GM10248 (cell line): ENCODE measurements around the gene MEIOB.
"Not testable (repeated sequence)": the region's sequence is repeated elsewhere in the genome, so short reads cannot be mapped to it uniquely, and the experiment has no call there.

Experiments used
- CTCF ChIA-PET: fragments of 300-600 bp; sonication (Branson Sonifier 250); formaldehyde crosslinking; extraction: SDS; loops from one replicate; lab custom pipeline; 2021; ENCODE audit warnings: antibody characterized with exemption; lab: Yijun Ruan, JAX
- POLR2A ChIA-PET: fragments of 350-650 bp; sonication (Branson Sonifier 250); formaldehyde crosslinking; extraction: SDS; loops from one replicate; lab custom pipeline; 2020; ENCODE audit warnings: antibody characterized with exemption; lab: Yijun Ruan, JAX
- DNase-seq: peaks from one replicate; pipeline ENCODE4 v3.0.0; 2012; ENCODE audit errors: extremely low spot score
- CTCF ChIP-seq: IDR thresholded peaks from 2 replicates; pipeline ENCODE4 v1.5.1; 2012; ENCODE audit warnings: mild to moderate bottlenecking, low read depth; ENCODE audit errors: extremely low read depth, missing control alignments, control extremely low read depth

Gene MEIOB

GRCh38 chr16:1878256-1878655, 6.3 kb upstream of the MEIOB start:
- no peak for TF ChIP-seq CTCF
- CTCF ChIA-PET, result interaction anchor here (1.1 kb wide), 1 partner anchor 15 kb away, joined by 5 read pairs; no protein-coding TSS in a partner anchor
- DNase-seq, result no peak
- POLR2A ChIA-PET, result interaction anchor here (0.6 kb wide), 1 partner anchor 267 kb away, joined by 4 read pairs; the partner anchor contains the start of gene IFT140

GRCh38 chr16:1877804-1878203, 5.8 kb upstream of the MEIOB start:
- CTCF ChIA-PET, result interaction anchor here (1.1 kb wide), 1 partner anchor 15 kb away, joined by 5 read pairs; no protein-coding TSS in a partner anchor
- no peak for TF ChIP-seq CTCF
- POLR2A ChIA-PET, result interaction anchor here (0.6 kb wide), 1 partner anchor 266 kb away, joined by 4 read pairs; the partner anchor contains the start of gene IFT140
- DNase-seq, result no peak

- ChIA-PET POLR2A (no interaction called here), CTCF (interaction anchor here (1.0 to 1.5 kb wide), 2 partner anchors 11 to 52 kb away, joined by 3 read pairs; no protein-coding TSS in a partner anchor)
- TF ChIP-seq CTCF, result no peak
- no peak for DNase-seq
Measured at GRCh38 chr16:1877089-1877488, 5.1 kb upstream of the MEIOB start.

GRCh38 chr16:1876468-1876867, 4.5 kb upstream of the MEIOB start:
- TF ChIP-seq CTCF, result no peak
- ChIA-PET POLR2A (no interaction called here), CTCF (interaction anchor here (1.0 to 1.5 kb wide), 2 partner anchors 11 to 53 kb away, joined by 3 read pairs; no protein-coding TSS in a partner anchor)
- DNase-seq, result peak; percentile 59

GRCh38 chr16:1876066-1876465, 4.1 kb upstream of the MEIOB start:
- DNase-seq, POLR2A ChIA-PET: not testable (repeated sequence)
- CTCF ChIA-PET, result interaction anchor here (1.0 to 1.5 kb wide), 2 partner anchors 10 to 53 kb away, joined by 3 read pairs; no protein-coding TSS in a partner anchor

- no peak for TF ChIP-seq CTCF
- ChIA-PET CTCF (interaction anchor here (1.1 to 1.2 kb wide), 3 partner anchors 10 to 128 kb away, joined by 3 to 4 read pairs (median 3); no protein-coding TSS in a partner anchor), POLR2A (no interaction called here)
- no peak for DNase-seq
Measured at GRCh38 chr16:1874854-1875253, 2.9 kb upstream of the MEIOB start.

- ChIA-PET CTCF (interaction anchor here (1.0 to 1.8 kb wide), 4 partner anchors 20 to 270 kb away, joined by 3 to 4 read pairs (median 4); no protein-coding TSS in a partner anchor), POLR2A (no interaction called here)
- no peak for DNase-seq
- TF ChIP-seq CTCF, result no peak
Measured at GRCh38 chr16:1870365-1871082, 1.4 kb downstream of the MEIOB start.
